Testis (tissue), 2 donors: ENCODE data around the gene PITX2.

Experiments used
- CTCF ChIP-seq, 3 experiments: fragments of 450-650 bp in 2 of 3; fragments of 200-600 bp in 1 of 3; sonication (generic) in 1 of 3; IDR thresholded peaks; one replicate each; pipeline ENCODE4 v1.5.1; 2016 to 2019; ENCODE audit warnings: antibody characterized with exemption in 3 of 3, mild to moderate bottlenecking in 2 of 3, moderate library complexity in 1 of 3
- POLR2A ChIP-seq: fragments of 450-650 bp; IDR thresholded peaks from one replicate; pipeline ENCODE4 v1.6.1; 2017; ENCODE audit warnings: antibody characterized with exemption, mild to moderate bottlenecking, moderate library complexity

GRCh38 chr4:110621839-110622751 lies 782 bp downstream of the PITX2 start:
- no peak for TF ChIP-seq POLR2A
- TF ChIP-seq CTCF (IDR thresholded peaks at IDR 0.05) = no peak
